ENCODE measurements around the gene TXLNA.

Gene TXLNA

GRCh38 chr1:32186077-32186476, 6.6 kb downstream of the TXLNA start:
- no peak for DNase-seq

- no peak for DNase-seq
These were observed 7.0 kb downstream of the TXLNA start for GRCh38 chr1:32186491-32186890.

GRCh38 chr1:32187850-32188249, 8.4 kb downstream of the TXLNA start:
- no peak for DNase-seq

GRCh38 chr1:32192220-32192948, 12.9 kb downstream of the TXLNA start:
- DNase-seq: no peak

GRCh38 chr1:32194984-32195383, 15.5 kb downstream of the TXLNA start:
- DNase-seq: no peak

GRCh38 chr1:32195531-32195930, 16.1 kb downstream of the TXLNA start:
- DNase-seq: no peak

GRCh38 chr1:32195972-32196823, 16.7 kb downstream of the TXLNA start:
- no peak for DNase-seq

GRCh38 chr1:32197074-32197473, 17.6 kb downstream of the TXLNA start:
- no peak for DNase-seq

GRCh38 chr1:32197837-32198236, 18.4 kb downstream of the TXLNA start:
- DNase-seq: no peak

GRCh38 chr1:32198237-32199042, 19.0 kb downstream of the TXLNA start:
- no peak for DNase-seq

- DNase-seq: no peak
These were observed 19.7 kb downstream of the TXLNA start for GRCh38 chr1:32199043-32199716.

GRCh38 chr1:32199717-32200072, 20.2 kb downstream of the TXLNA start:
- no peak for DNase-seq

GRCh38 chr1:32200226-32201010, 20.9 kb downstream of the TXLNA start, which contains the start of gene CCDC28B:
Gene CCDC28B (plus strand): TSS chr1:32200595. CDS start chr1:32201936, 1,341 bp downstream.
- DNase-seq: peak; percentile 43

GRCh38 chr1:32201011-32201855, 21.8 kb downstream of the TXLNA start:
- DNase-seq: no peak

GRCh38 chr1:32204943-32205361, 25.5 kb downstream of the TXLNA start:
- no peak for DNase-seq

GRCh38 chr1:32205401-32206370, 26.2 kb downstream of the TXLNA start, which contains the start of gene IQCC:
Gene IQCC (plus strand): TSS chr1:32205671. CDS start chr1:32205682, 11 bp downstream.
- peak; percentile 49 for DNase-seq

GRCh38 chr1:32208469-32208868, 29.0 kb downstream of the TXLNA start:
- DNase-seq: no peak

GRCh38 chr1:32208891-32209328, 29.4 kb downstream of the TXLNA start, which contains the start of gene DCDC2B:
Gene DCDC2B (plus strand): TSS chr1:32209089. CDS start chr1:32209094, 5 bp downstream.
- DNase-seq: peak; percentile 8

Measured in NCI-H446 treated with DMSO at 0.1 percent for 48 hours (cell line).